Smooth muscle cell (in vitro differentiated cells): ENCODE data around the gene USB1. TPM values are rescaled to one million over a fixed set of nuclear protein-coding genes. Genes with fewer than 3 reads are reported as not detected.
A peak's percentile ranks its signal among the peaks of the same experiment; 100 is the strongest.

ENCODE experiments used
- DNase-seq: peaks from one replicate; lab custom pipeline; 2025; ENCODE audit not compliant: unreplicated experiment; lab: John Stamatoyannopoulos, UW
- H2AFZ ChIP-seq: fragments of 200-600 bp; sonication (generic); 2 replicates; pipeline ENCODE4 v1.6.0; 2016; ENCODE audit warnings: antibody characterized with exemption, low read depth, mild to moderate bottlenecking
- H3F3A ChIP-seq: fragments of 200-600 bp; sonication (generic); 2 replicates; pipeline ENCODE4 v1.6.0; 2017; ENCODE audit warnings: antibody characterized with exemption, low read depth
- H3K27ac ChIP-seq: fragments of 200-600 bp; sonication (generic); 2 replicates; pipeline ENCODE4 v1.5.1; 2016; ENCODE audit warnings: low read depth, mild to moderate bottlenecking
- H3K27me3 ChIP-seq: fragments of 200-600 bp; sonication (generic); 2 replicates; pipeline ENCODE4 v1.6.1; 2016; ENCODE audit warnings: low read depth, mild to moderate bottlenecking
- H3K36me3 ChIP-seq: fragments of 200-600 bp; sonication (generic); 2 replicates; pipeline ENCODE4 v1.5.1; 2016; ENCODE audit warnings: low read depth
- H3K4me1 ChIP-seq: fragments of 200-600 bp; sonication (generic); 2 replicates; pipeline ENCODE4 v1.5.1; 2016; ENCODE audit warnings: low read depth
- H3K4me2 ChIP-seq: fragments of 200-600 bp; sonication (generic); 2 replicates; pipeline ENCODE4 v1.6.0; 2016; ENCODE audit warnings: mild to moderate bottlenecking
- H3K4me3 ChIP-seq: fragments of 200-600 bp; sonication (generic); 2 replicates; pipeline ENCODE4 v1.5.1; 2016; ENCODE audit warnings: mild to moderate bottlenecking
- H3K79me2 ChIP-seq: fragments of 200-600 bp; sonication (generic); 2 replicates; pipeline ENCODE4 v1.6.0; 2016; ENCODE audit warnings: low read depth, mild to moderate bottlenecking
- H3K9ac ChIP-seq: fragments of 200-600 bp; sonication (generic); 2 replicates; pipeline ENCODE4 v1.6.0; 2016; ENCODE audit warnings: low read depth
- H3K9me3 ChIP-seq: fragments of 200-600 bp; sonication (generic); replicated peaks from 2 replicates; pipeline ENCODE4 v1.5.1; 2016; ENCODE audit warnings: low read depth
- H4K20me1 ChIP-seq: fragments of 200-600 bp; sonication (generic); 2 replicates; pipeline ENCODE4 v1.6.0; 2016; ENCODE audit warnings: low read depth
- WGBS: methylation state at CpG from one replicate; pipeline ENCODE4 v1.1.7; 2016; ENCODE audit warnings: low lambda C conversion rate; 5-methylcytosine and 5-hydroxymethylcytosine counted together
- polyA plus RNA-seq: library from polyadenylated mRNA; unstranded; fragments of >200 nt; fragmentation: Nextera tagmentation; extraction: Ambion mirVana; gene quantifications from 2 replicates; pipeline ENCODE4 v1.2.1, GENCODE V29; 2016
- total RNA-seq: library from RNA; depleted of rRNA; stranded (reverse); fragments of >200 nt; gene quantifications from 2 replicates; pipeline ENCODE4 v1.2.3, GENCODE V29; 2014
- TF ChIP-seq, protein P1 (sequence below): fragments of 200-600 bp; sonication (generic); IDR thresholded peaks from 2 replicates; pipeline ENCODE4 v1.5.1; 2017; ENCODE audit warnings: borderline replicate concordance, mild to moderate bottlenecking, antibody characterized with exemption; ENCODE audit not compliant: insufficient read depth, poor library complexity, severe bottlenecking

Gene USB1
- total and polyA plus RNA-seq, 2 experiments from 2014 or later: 26.9 to 56.6 TPM

DNA sequence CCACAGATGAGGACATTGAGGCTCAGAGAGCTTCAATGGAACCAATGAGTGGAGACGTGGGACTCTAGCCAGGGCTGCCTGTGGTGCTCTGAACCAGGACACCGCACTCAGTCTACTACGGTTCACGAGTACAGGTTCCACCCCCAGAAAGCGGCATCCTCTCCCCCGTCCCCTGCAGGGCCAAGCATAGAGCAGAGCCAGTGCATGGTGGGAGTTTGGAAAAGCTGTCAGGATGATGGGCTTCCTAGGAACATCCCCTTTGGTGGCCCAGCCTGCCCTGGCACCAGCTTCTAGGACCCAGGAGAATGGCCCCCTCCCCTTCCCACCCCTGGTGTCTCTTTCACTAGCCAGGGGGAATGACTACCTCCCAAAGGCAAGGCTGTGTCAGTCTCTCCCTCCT is 9.1 kb upstream of the USB1 start:
- H3K4me3 ChIP-seq: no peak overlapping the region
- H3K4me2 ChIP-seq: no peak overlapping the region
- H4K20me1 ChIP-seq: peaks cover 7% of the 10 kb centered on the region
- H3K79me2 ChIP-seq: no peaks in the 10 kb centered on the region
- H3F3A ChIP-seq: no peaks in the 10 kb centered on the region
- H3K27ac ChIP-seq: no peak overlapping the region
- H3K27me3 ChIP-seq: no peaks in the 10 kb centered on the region
- no peak overlapping the region for H2AFZ ChIP-seq
- peaks cover 5% of the 10 kb centered on the region for H3K4me1 ChIP-seq
- H3K36me3 ChIP-seq: no peaks in the 10 kb centered on the region
- TF ChIP-seq, protein P1, sequence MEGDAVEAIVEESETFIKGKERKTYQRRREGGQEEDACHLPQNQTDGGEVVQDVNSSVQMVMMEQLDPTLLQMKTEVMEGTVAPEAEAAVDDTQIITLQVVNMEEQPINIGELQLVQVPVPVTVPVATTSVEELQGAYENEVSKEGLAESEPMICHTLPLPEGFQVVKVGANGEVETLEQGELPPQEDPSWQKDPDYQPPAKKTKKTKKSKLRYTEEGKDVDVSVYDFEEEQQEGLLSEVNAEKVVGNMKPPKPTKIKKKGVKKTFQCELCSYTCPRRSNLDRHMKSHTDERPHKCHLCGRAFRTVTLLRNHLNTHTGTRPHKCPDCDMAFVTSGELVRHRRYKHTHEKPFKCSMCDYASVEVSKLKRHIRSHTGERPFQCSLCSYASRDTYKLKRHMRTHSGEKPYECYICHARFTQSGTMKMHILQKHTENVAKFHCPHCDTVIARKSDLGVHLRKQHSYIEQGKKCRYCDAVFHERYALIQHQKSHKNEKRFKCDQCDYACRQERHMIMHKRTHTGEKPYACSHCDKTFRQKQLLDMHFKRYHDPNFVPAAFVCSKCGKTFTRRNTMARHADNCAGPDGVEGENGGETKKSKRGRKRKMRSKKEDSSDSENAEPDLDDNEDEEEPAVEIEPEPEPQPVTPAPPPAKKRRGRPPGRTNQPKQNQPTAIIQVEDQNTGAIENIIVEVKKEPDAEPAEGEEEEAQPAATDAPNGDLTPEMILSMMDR: no peak
- 94% methylated on average over 6 of the region's 6 CpGs for WGBS
- H3K9me3 ChIP-seq: no peaks in the 10 kb centered on the region
- H3K9ac ChIP-seq: no peak overlapping the region
- DNase-seq: no peak

DNA sequence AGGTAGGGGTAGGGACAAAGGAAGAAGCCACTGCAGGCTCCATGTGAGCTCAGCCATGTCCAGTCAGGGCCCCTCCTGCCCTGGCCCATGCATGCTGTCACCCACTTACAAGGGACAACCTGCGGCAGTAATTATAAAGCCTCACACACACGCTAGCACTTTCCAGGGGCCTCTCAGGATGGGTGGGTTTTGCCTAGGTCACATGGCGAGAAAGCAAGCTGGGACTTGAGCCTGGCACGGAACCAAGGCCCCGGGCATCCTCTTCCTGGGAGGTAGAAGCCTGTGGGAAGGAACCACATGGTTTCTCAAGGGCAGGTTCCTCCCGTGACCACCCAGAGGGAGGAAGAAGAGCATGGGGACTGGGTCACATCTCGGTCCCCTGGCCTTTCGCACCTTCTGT is 7.8 kb upstream of the USB1 start:
- H3K27me3 ChIP-seq: no peaks in the 10 kb centered on the region
- no peak overlapping the region for H3K4me2 ChIP-seq
- WGBS: 85% methylated on average over 8 of the region's 8 CpGs
- TF ChIP-seq, protein P1: no peak
- no peaks in the 10 kb centered on the region for H3F3A ChIP-seq
- peak overlapping the region; percentile 55 for H3K27ac ChIP-seq
- peak overlapping the region; percentile 45 for H3K9ac ChIP-seq
- no peaks in the 10 kb centered on the region for H3K36me3 ChIP-seq
- no peaks in the 10 kb centered on the region for H3K79me2 ChIP-seq
- H3K9me3 ChIP-seq: no peaks in the 10 kb centered on the region
- no peak overlapping the region for H3K4me3 ChIP-seq
- H4K20me1 ChIP-seq: peaks cover 7% of the 10 kb centered on the region
- DNase-seq: no peak
- peaks cover 5% of the 10 kb centered on the region for H3K4me1 ChIP-seq
- H2AFZ ChIP-seq: no peak overlapping the region

DNA sequence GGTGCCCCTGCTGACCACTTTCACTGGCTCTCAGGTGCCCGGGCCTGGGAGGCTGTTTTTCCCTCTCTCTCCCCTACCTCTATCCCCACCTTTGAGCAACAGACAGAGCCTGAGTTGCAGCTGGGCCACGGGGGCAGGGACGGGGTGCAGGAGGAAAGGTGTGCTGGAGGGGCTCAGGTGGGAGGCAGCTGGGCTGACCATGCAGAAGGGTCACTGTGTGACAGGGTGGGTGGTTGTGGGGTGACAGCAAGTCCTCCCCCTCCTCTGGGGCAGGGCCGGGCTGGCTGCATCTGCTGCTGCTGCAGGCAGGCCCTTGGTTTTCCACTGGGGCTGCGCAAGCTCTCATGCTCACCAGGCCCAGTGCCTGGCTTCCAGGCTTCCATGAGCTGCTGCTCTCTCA is 7.3 kb upstream of the USB1 start:
- Histone ChIP-seq H3K9ac (no peak overlapping the region), H3K36me3 (no peaks in the 10 kb centered on the region), H3K27ac (no peak overlapping the region), H2AFZ (no peak overlapping the region), H3F3A (no peaks in the 10 kb centered on the region), H3K4me2 (no peak overlapping the region), H3K27me3 (no peaks in the 10 kb centered on the region), H3K4me3 (no peak overlapping the region), H3K9me3 (no peaks in the 10 kb centered on the region), H4K20me1 (peaks cover 11% of the 10 kb centered on the region), H3K79me2 (no peaks in the 10 kb centered on the region), H3K4me1 (peaks cover 5% of the 10 kb centered on the region)
- WGBS: 94% methylated on average over 5 of the region's 5 CpGs
- TF ChIP-seq, protein P1: no peak
- DNase-seq: no peak

DNA sequence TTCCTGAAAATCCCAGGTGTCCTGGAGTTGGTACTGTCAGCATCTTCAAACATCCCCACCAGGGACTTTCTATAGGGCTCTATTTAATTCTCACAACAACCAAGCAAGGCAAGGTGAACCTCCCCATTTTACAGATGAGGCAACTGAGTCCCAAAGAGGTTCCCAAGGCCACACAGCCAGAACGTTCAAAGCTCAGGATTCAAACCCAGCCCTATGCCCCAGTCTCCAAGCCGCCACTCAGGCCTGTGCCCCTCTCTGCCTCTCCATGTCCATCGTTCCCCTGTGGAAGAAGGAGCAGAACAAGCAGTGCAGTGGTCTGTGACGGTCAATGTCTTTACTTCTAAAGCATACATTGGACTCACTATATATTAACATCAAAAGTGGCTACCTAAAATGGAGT is 6.8 kb upstream of the USB1 start:
- no peak overlapping the region for H2AFZ ChIP-seq
- peaks cover 9% of the 10 kb centered on the region for H3K4me1 ChIP-seq
- DNase-seq: no peak
- H3K27ac ChIP-seq: no peak overlapping the region
- 100% methylated on average over 4 of the region's 4 CpGs for WGBS
- TF ChIP-seq, protein P1: no peak
- peaks cover 16% of the 10 kb centered on the region for H4K20me1 ChIP-seq
- no peaks in the 10 kb centered on the region for H3K9me3 ChIP-seq
- no peaks in the 10 kb centered on the region for H3K79me2 ChIP-seq
- H3F3A ChIP-seq: no peaks in the 10 kb centered on the region
- no peak overlapping the region for H3K4me3 ChIP-seq
- no peak overlapping the region for H3K4me2 ChIP-seq
- no peaks in the 10 kb centered on the region for H3K27me3 ChIP-seq
- no peaks in the 10 kb centered on the region for H3K36me3 ChIP-seq
- no peak overlapping the region for H3K9ac ChIP-seq
